HG02571 (cell line): ENCODE measurements around the gene ADAM8.
A peak's percentile ranks its signal among the peaks of the same experiment; 100 is the strongest.

ENCODE experiments used
- ATAC-seq: cut with Tn5 transposase; IDR thresholded peaks from one replicate; pipeline ENCODE4 v1.9.1; 2021; ENCODE audit warnings: mild to moderate bottlenecking, moderate library complexity; ENCODE audit not compliant: unreplicated experiment

The ADAM8 gene

DNA sequence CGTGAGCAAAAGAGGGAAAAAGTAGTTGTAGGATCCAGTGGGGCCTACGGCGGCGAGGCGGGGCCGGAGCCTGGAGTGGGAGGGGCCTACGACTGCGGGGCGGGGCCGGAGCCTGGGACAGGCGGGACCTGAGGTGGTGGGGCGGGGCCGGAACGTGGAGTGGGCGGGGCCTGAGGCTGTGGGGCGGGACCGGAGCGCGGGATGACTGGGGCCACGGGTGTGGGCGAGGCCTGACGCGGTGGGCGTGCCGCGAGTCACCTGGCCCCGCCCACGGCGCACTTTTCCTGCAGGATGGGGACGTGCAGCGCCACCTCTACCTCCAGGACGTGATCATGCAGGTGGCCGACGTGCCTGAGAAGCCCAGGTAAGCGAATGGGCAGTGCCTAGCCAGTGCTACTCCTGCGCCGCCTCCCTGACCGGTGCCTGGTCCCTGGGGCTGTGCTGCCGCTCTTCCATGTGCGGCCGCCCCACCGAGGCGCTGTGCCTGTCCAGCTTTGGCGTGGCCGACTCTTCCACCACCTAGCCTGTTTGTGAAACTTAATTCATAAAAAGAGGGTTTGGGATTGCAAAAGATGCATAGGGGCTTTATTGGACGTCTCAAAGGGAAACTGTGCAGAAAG, 32.5 kb upstream of the ADAM8 start:
- ATAC-seq = peak; percentile 65

DNA sequence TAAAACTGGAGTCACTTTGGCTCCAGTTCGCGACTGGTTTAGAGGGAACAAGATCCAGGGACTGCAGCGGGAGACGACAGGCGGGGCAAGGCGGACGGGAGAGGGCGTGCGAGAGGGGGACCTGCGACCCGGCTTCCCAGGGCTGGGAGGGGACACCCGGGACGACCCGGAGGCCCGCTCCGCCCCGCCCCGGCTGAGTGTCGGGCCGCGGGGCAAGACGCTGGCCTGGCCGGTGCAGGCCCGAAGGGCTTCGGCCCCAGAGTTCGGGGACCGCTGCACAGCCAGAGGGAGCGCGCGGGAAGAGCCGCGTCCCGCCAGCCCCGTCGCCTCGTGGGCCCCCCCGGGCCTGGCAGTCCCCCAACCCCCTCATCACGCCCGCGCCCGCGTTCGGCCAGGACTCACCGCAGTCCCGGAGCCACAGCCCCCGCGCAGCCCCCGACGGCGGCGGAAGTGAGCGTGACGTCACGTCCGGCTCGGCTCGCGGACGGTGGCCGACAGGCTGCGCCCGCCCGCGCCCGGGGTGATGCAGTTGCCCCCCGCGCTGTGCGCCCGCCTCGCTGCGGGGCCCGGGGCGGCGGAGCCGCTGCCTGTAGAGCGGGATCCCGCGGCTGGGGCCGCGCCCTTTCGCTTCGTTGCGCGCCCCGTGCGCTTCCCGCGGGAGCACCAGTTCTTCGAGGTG, 31.9 kb upstream of the ADAM8 start, which contains the start of the genes TUBGCP2 and ZNF511:
Gene TUBGCP2 (minus strand): TSS at position 452 of the 679 bp plus-strand sequence. CDS start 5,931 bp downstream, outside the sequence.
Gene ZNF511 (plus strand): TSS at position 494 of the 679 bp plus-strand sequence. CDS start 30 bp downstream, at position 524.
- peak; percentile 82 for ATAC-seq

DNA sequence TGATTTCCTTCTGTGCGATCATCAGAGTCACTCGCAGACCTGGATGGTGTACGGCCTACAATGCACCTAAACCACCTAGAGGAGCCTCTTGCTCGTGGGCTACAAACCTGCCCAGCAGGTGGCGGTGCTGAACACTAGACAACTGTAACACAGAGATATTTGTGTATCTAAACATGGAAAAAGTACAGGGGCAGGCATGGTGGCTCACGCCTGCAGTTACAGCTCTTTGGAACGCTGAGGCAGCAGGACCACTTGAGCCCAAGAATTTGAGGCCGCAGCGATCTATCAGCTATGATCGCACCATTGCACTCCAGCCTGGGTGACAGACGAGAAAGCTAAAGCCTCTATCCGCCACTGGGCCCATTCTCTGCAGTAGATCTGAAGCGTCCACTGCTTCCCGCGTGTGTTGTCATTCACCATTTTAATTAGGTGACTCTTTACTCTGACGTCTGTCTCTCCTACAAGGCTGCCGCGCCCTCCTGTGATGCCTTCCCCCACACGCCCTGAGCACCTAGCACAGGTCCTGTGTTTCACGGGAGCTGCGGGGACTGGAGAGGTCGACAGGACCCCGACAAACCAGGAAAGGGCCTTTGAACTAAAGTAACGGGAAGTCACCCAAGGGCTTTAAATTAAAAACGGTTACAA, 31.2 kb upstream of the ADAM8 start:
- no peak for ATAC-seq

DNA sequence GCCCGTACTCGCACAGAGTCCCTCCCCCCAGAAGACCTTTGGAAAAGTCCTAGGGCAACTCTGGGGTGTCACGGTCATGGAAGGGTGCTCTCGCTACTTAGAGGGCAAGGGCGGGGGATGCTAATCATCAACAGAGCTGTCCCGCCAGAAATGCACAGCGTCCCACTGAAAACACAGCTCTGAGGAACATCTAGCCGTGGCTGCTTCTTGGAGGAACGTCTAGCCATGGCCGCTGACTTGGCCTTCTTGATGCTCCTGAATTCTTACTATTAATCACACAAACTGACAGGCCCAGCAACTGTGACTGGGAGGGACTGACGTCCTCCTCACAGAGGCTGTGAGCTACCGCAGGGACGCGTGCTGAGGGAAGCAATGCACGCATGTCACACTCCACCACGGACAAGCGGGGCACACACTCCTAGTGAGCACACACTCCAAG, 30.3 kb upstream of the ADAM8 start:
- ATAC-seq = no peak

DNA sequence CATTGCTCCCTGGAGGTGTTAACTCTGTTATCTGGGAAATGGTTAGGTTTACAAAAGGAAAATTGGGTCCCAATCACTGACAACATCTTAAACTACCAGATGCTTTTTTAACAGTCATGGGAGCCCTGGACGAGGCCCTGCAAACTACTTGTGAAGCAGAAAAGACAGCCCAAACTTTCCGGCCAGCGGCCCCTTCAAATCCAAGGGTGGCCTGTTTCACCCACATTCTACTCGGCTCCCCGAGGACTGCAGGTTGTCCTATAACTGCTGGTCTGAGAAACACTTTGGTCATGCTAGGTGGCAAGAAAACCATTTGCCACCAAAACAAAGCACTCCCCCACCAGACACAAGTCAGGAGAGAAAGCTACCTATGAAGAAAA, 29.4 kb upstream of the ADAM8 start:
- ATAC-seq = no peak

DNA sequence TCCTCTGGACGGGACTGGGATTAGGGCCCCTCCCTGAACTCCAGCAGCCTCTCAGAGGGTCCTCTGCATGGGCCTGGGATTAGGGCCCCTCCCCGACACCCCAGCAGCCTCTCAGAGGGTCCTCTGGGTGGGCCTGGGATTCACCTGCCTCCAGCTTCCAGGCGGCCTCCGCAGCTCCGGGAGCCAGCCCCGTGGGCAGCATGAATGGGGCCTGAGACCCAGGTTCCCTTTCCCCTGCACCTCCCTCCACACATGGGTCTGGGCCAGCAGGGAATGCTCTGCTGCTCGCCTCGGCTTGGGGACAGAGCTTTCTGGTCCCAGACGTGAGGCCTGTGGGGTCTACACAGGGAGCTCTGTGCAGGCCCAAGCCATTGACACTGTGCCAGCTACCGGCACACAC, 26.5 kb upstream of the ADAM8 start:
- no peak for ATAC-seq

DNA sequence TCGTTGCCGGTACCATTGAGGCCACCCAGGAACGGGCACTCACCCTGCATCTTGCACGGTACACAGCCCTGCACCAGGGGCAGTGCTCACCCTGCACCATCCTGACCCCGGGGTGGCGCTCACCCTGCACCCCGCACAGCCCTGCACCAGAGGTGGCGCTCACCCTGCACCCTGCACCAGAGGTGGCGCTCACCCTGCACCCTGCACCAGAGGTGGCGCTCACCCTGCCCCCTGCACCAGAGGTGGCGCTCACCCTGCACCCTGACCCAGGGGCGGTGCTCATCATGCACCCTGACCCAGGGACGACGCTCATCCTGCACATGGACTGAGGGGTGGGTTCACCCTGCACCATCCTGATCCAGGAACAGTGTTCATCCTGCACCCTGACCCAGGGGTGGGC, 25.6 kb upstream of the ADAM8 start:
- ATAC-seq = no peak

DNA sequence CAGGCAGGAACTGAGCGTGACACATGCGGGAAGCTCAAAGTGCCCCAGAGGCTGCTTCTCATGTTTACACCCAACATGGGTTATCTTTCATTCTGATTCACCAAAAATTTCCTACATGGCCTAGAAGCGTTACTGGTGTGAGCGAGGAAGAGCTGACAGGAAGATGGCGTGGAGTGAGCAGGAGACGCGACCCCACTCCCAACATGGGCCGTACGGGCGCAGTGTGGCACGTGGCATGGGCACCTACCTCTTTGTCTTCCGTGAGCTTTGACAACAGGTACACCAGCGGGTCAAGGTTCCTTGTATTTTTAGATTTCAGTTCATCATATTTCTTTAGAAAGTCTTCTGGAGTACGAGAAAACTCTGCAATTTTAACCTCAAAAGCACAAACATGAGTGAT, 23.1 kb upstream of the ADAM8 start:
- no peak for ATAC-seq

DNA sequence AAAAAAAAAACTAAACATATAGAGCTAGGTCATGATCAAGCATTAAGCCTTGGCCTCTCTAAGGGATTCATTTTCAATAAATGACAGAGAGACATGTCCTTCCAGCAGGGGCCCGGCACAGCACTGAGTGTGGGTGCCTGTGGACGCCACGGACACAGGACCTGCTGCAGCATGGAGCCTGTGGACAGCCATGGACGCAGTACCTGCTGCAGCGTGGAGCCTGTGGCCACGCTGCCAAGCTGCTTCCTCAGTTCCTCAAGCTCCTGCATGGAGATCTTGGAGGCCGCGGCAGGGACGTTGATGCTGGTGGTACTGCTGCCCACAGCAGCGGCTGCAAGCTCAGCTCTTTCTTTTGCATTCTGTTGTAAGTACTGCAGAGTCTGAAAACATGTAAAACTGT, 22.6 kb upstream of the ADAM8 start:
- no peak for ATAC-seq

DNA sequence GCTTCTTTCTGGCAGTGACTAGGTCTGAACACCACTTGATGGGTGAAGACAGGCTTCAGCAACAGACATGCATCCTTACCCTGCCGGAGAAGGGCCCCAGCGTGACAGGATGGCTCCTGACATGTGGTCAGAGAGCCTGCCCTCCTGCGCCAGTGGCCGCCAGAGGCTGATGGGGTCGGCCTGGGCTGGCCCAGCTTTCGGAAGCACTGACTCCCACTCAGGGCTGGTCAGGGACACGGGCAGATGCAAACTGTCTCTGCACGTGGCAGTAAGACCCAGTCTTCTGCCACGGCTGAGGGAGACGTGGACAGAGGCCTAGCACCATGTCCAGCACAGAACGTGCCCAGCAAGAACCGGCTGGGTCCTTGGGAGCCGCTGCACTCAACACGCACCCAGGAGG, 21.8 kb upstream of the ADAM8 start:
- ATAC-seq = no peak

DNA sequence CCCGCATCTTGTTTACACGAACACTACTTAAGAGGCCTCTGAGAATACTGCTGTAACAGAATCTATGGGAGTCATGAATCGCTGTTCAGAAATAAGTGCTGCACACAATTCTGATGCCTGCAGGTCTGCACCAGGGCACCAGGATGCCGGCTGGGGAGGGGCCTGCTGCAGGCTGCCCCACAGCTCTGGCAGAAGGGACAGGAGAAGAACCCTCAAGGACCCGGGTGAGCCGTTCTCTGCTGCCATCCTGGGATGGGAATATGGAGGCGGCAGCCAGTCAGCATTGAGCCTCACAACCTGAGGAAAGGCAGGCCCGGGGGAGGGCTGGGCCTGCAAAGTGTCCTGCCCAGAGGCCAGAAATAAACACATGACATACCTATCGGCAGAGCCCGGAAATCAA, 20.8 kb upstream of the ADAM8 start:
- no peak for ATAC-seq

DNA sequence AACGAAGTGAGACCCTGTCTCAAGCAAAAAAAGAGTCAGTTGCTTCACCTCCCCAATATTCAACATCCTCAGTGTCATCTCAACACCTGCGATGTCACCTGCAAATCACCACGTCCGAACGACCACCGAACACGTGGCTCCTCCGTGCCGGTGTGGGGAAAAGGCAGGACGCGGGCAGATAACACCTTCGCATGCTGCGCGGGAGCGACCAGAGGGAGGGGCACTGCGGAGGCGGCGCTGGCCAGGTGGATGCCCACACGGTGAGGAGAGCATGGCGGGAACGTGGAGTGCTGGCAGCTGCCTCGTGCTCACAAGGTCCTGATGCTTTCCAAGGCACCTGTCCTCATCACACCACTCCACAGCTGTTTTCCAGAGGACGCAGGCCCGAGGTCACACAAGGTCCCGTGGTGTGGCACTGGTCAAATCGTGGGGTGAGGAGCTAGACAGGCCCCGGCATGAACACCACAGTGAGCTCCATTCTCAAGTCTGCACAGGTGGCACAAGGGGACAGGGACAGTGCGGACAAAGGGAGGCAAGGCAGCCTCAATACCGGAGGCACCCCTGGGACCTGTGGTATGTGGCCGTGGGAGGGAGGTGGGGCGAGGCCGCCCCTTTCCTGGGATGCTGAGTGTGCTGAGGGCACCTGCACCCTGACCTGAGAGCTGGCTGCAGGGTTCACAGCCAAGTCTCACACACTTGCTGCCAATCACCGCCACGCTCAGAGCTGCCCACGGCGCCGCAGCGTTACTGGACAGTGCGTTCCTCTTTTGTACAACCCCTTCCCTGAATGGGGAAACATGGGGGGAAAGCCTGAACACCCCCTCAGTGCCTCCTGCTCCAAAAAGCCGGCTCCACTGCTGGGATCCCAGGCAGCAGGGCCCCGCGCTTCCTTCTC, 19.0 kb upstream of the ADAM8 start:
- ATAC-seq = no peak

DNA sequence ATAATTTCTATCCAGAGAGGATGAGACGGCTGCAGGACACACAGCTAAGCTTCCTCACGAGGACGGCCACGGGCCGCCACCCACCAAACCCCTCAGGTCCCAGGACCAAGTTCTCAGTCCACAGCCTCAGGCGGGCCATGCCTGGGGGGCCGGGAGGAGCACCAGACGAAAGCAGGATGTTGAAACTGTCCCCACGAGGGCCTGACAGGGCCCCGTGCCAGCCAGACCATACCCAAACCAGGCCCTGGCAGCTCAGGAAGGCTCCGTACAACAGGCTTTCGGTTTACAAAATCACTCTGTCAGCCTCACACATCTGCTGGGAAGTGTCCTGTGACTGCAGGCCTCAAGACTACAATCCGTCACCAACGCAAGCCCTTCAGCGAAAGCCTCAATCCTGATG, 17.5 kb upstream of the ADAM8 start:
- no peak for ATAC-seq

DNA sequence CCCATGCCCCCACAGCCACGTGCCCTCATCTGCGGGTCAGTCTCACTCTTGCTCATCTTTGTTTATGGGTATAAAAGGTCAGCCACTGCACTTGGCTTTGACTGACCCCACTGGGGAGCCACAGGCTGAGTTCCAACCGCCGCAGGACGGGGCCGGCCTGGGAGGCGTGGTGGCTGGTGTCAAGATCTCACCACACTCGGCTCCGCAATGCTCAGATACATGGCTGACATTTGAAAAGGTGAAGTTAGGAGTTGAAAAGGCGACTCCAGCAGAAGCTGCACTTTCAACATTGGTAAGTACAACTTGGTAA, 17.1 kb upstream of the ADAM8 start:
- no peak for ATAC-seq

DNA sequence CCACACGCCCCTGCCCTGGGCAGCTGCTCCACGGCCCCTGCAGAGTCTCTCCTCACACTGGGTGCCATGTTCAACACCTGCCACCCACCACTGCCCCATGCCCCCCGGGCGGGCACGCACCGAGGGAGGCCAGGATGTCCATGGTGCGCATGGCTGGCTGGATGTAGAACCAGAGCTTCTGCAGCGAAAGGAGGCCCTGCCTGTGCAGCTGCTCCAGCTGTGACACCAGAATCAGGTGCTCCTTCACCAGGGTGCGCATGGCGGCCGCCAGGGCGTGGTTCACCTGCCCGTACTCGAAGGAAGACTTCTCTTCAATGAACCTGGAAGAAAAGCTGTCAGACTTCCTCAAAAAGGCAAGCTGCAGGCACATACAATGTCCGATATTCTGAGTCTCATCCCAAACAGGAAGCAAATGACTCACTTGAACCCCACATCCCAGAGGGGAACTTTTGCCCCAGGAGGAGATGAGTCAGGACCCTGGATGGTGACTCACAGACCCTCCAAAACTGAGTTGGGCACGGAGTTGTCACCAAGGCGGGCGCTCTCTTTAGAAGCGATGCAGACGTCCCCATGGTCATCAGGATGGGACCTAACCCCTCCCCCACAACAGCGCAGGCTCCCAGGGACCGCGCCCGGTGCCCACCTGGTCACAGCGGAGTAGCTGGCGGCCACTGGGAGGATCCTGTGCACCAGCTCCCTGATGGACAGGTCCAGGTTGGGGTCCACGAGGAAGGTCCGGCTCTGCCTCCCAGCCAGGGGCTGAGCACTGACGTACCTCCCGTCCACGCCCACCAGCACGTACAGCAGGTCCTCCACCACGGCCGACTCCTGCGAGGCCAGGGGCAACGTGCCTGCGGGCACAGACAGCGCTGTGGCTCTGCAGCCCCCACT, 16.5 kb upstream of the ADAM8 start:
- ATAC-seq = no peak

DNA sequence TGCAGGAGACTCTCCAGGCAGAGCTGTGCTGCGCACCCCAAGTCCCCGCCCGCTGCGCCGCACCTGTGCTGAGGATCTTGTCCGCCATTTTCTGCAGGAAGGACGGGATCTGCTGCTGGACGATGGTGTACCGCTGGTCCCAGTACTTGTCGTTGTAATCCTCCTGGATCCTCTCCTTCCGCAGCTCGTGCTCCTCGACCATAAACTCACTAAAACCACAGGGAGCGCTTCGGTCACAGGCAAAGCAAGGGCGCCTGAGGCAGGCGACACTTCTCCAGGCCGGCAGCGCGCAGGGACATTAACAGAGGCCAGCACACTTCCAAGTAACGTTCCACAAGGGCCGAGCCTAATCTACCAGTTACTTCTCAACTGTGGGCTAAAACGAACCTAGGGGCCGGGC, 13.1 kb upstream of the ADAM8 start:
- ATAC-seq = no peak

DNA sequence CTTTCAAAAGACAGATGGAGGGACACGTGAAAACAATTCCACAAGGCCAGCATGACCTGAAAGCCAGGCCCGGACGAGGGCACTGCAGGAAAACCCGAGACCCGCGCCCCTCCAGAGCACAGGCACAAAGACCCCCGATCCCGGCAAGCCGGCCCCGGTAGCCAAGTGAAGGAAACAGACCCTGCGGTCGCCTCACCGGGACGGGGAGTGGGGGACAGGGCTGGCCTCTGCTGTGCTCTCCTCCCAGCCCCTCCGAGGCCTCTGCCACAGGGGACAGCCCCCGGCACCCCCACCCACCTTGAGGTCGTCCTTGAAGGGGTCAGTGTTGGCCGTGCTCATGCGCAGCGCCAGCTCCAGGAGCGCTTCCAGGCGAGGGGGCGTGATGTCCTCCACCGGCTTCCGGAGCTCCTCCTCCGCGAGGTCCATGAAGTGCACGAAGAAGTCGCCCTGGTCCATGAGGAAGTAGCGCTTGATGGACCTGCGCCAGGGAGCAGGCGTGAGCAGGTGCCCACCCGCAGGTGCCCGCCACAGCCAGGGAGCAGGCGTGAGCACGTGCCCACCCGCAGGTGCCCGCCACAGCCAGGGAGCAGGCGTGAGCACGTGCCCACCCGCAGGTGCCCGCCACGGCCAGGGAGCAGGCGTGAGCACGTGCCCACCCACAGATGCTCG, 11.3 kb upstream of the ADAM8 start:
- ATAC-seq = no peak

DNA sequence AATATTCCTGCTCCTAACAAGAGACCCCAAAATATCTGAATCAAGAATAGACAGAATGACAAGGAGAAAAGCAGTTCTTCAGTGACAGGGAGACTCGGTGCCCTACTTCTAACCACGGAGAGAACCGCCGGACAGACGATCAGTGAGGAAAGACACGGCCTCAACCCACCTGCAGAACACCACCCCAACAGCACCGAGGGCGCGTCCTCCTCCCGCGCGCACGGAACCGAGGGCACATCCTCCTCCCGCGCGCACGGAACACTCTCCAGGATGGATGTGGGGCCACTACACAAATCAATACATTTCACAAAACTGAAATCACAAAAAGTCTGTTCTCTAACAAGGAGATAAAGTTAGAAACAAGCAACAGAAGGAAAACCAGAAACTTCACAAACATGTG, 9.7 kb upstream of the ADAM8 start:
- ATAC-seq = no peak

DNA sequence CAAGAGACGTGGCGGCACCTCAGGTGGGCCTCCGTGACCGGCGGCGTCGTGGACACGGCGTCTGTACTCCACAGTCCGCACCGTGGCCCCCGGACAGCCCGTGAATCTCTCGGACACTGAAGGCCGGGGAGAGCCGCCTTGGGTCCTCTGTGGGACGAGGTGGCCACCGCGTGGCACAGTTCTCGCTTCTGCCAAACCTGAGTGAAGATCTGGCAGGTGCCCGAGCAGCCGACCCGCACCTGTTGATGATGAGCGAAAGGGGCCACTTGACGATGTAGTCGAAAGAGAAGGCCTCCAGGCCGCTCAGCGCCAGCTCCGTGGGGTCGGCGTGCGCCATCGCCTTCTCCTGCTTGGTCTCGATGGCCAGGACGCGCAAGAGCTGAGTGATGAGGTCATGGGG, 8.5 kb upstream of the ADAM8 start:
- ATAC-seq = no peak

DNA sequence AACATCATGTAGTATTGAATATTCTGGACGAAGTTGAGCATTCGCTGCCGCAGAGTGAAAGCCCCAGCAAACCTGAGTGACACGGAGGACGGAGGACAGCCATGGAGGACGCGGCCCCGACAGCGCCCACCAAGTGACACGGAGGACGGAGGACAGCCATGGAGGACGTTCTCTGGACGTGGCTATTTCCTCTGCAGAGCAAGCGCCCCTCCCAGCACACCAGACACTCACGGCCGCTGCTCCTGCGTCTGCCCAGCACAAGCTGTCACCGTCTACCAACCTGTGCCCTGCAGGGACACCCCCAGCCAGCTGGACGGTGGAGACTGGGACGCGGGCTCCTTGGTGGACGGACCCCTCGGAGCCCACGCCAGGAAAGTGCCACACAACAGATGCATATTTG, 7.3 kb upstream of the ADAM8 start:
- no peak for ATAC-seq
